ENCODE data around the gene ZNF345.
A peak's percentile ranks its signal among the peaks of the same experiment; 100 is the strongest.

Gene ZNF345

GRCh38 chr19:36833430-36833829 lies 17.2 kb upstream of the ZNF345 start:
- TF ChIP-seq TAF1 (IDR thresholded peaks at IDR 0.05; ENCODE audit: borderline replicate concordance, insufficient read depth, low read length) (no peak), FOXP2 (optimal IDR thresholded peaks at IDR 0.05; ENCODE audit: borderline replicate concordance, extremely low read depth, extremely low read length, insufficient read depth) (no peak), SIN3A (IDR thresholded peaks at IDR 0.05; ENCODE audit: borderline replicate concordance, insufficient read depth, low read length) (no peak), POLR2AphosphoS5 (IDR thresholded peaks at IDR 0.05; ENCODE audit: low read depth, low read length) (no peak), REST (IDR thresholded peaks at IDR 0.05; ENCODE audit: insufficient read depth in 1 of 2, low read depth in 2 of 2, low read length in 2 of 2) (no peak)

- TF ChIP-seq FOXP2 (optimal IDR thresholded peaks at IDR 0.05; ENCODE audit: borderline replicate concordance, extremely low read depth, extremely low read length, insufficient read depth) (no peak), POLR2AphosphoS5 (IDR thresholded peaks at IDR 0.05; ENCODE audit: low read depth, low read length) (no peak), SIN3A (IDR thresholded peaks at IDR 0.05; ENCODE audit: borderline replicate concordance, insufficient read depth, low read length) (no peak), TAF1 (IDR thresholded peaks at IDR 0.05; ENCODE audit: borderline replicate concordance, insufficient read depth, low read length) (no peak), REST (IDR thresholded peaks at IDR 0.05; ENCODE audit: insufficient read depth in 1 of 2, low read depth in 2 of 2, low read length in 2 of 2) (no peak)
Observed at GRCh38 chr19:36837176-36837905, 13.3 kb upstream of the ZNF345 start.

GRCh38 chr19:36837906-36838783 lies 12.5 kb upstream of the ZNF345 start, which contains the start of gene ZNF790:
Gene ZNF790, minus strand, starts transcription at chr19:36838387. Its CDS starts 12,768 bp downstream, at chr19:36825619.
- TF ChIP-seq REST (IDR thresholded peaks at IDR 0.05; ENCODE audit: insufficient read depth in 1 of 2, low read depth in 2 of 2, low read length in 2 of 2), result no peak
- peak; percentile 56; the same call in 1 of the 2 replicates for TF ChIP-seq POLR2AphosphoS5 (IDR thresholded peaks at IDR 0.05; ENCODE audit: low read depth, low read length)
- TF ChIP-seq TAF1 (IDR thresholded peaks at IDR 0.05; ENCODE audit: borderline replicate concordance, insufficient read depth, low read length), result no peak
- TF ChIP-seq SIN3A (IDR thresholded peaks at IDR 0.05; ENCODE audit: borderline replicate concordance, insufficient read depth, low read length), result 0 out of 2 replicates have a peak, but pooled peaks have one; percentile 13
- TF ChIP-seq FOXP2 (optimal IDR thresholded peaks at IDR 0.05; ENCODE audit: borderline replicate concordance, extremely low read depth, extremely low read length, insufficient read depth), result no peak

GRCh38 chr19:36838784-36839324 lies 11.8 kb upstream of the ZNF345 start:
- TF ChIP-seq SIN3A (IDR thresholded peaks at IDR 0.05; ENCODE audit: borderline replicate concordance, insufficient read depth, low read length) (no peak), POLR2AphosphoS5 (IDR thresholded peaks at IDR 0.05; ENCODE audit: low read depth, low read length) (no peak), REST (IDR thresholded peaks at IDR 0.05; ENCODE audit: insufficient read depth in 1 of 2, low read depth in 2 of 2, low read length in 2 of 2) (no peak), FOXP2 (optimal IDR thresholded peaks at IDR 0.05; ENCODE audit: borderline replicate concordance, extremely low read depth, extremely low read length, insufficient read depth) (no peak), TAF1 (IDR thresholded peaks at IDR 0.05; ENCODE audit: borderline replicate concordance, insufficient read depth, low read length) (no peak)

Data from PFSK-1 (cell line).